Measurements from ENCODE around the gene SLC31A2. TPM values are rescaled to one million over a fixed set of nuclear protein-coding genes. Genes with fewer than 3 reads are reported as not detected.

The SLC31A2 gene
- total and polyA plus RNA-seq, 10 donors: 7.7 to 97.3 (median 43.2) TPM

GRCh38 chr9:113185271-113185670 is 34.5 kb downstream of the SLC31A2 start:
- WGBS, 5 donors: 76 to 93% (median 87%) methylated on average over 4 of the region's 4 CpGs
- intact Hi-C loops (cut with DNase I; ENCODE audit: low total_unique reads): no loop called here
- H3K4me3 ChIP-seq: no peak overlapping the region
- DNase-seq: no peak
- peaks cover 10 to 99% (median 90%) of the 10 kb centered on the region in 6 donors for H3K36me3 ChIP-seq
- TF ChIP-seq CTCF (IDR thresholded peaks at IDR 0.05 in 8 of 11, conservative IDR thresholded peaks at IDR 0.05 in 3 of 11) (no peak), POLR2A (IDR thresholded peaks at IDR 0.05) (no peak), POLR2AphosphoS5 (IDR thresholded peaks at IDR 0.05) (no peak)
- no peaks in the 10 kb centered on the region for H3K27me3 ChIP-seq (replicated peaks in 1 of 7)
- no peaks in the 10 kb centered on the region for H3K9me3 ChIP-seq
- H3K4me1 ChIP-seq: peaks cover 0 to 44% (median 9%) of the 10 kb centered on the region in 6 donors
- H3K27ac ChIP-seq: peak overlapping the region in 1 of 8 donors; percentile 21

- no peak for DNase-seq
Measured at GRCh38 chr9:113186137-113186755, 35.4 kb downstream of the SLC31A2 start.

GRCh38 chr9:113187929-113188595 is 37.3 kb downstream of the SLC31A2 start:
- 33 to 77% (median 48%) methylated on average over 9 of the region's 9 CpGs for WGBS, 5 donors
- H3K27me3 ChIP-seq (replicated peaks in 1 of 7): no peaks in the 10 kb centered on the region
- peaks cover 6 to 99% (median 87%) of the 10 kb centered on the region in 6 donors for H3K36me3 ChIP-seq
- H3K4me1 ChIP-seq: peaks cover 0 to 44% (median 9%) of the 10 kb centered on the region in 6 donors
- peak; percentile 79 for DNase-seq
- H3K9me3 ChIP-seq: no peaks in the 10 kb centered on the region
- TF ChIP-seq CTCF (IDR thresholded peaks at IDR 0.05 in 8 of 11, conservative IDR thresholded peaks at IDR 0.05 in 3 of 11): no peak
- TF ChIP-seq POLR2A (IDR thresholded peaks at IDR 0.05): no peak
- TF ChIP-seq POLR2AphosphoS5 (IDR thresholded peaks at IDR 0.05): peak in 2 of 3 donors; percentile 42 to 77
- H3K27ac ChIP-seq: peak overlapping the region; percentile 22 to 86 (median 68)
- intact Hi-C loops (cut with DNase I; ENCODE audit: low total_unique reads): no loop called here
- peak overlapping the region in 3 of 8 donors; percentile 12 to 45 (median 20) for H3K4me3 ChIP-seq

More at GRCh38 chr9:113186137-113186755, 35.4 kb downstream of the SLC31A2 start:
- no peak overlapping the region for H3K4me3 ChIP-seq
- H3K27me3 ChIP-seq (replicated peaks in 1 of 7): no peaks in the 10 kb centered on the region
- H3K4me1 ChIP-seq: peaks cover 0 to 44% (median 9%) of the 10 kb centered on the region in 6 donors
- 94 to 100% (median 97%) methylated on average over 7 of the region's 7 CpGs for WGBS, 5 donors
- intact Hi-C loops (cut with DNase I; ENCODE audit: low total_unique reads): no loop called here
- TF ChIP-seq POLR2A (IDR thresholded peaks at IDR 0.05) (no peak), POLR2AphosphoS5 (IDR thresholded peaks at IDR 0.05) (peak in 1 of 3 donors; percentile 8)
- H3K9me3 ChIP-seq: no peaks in the 10 kb centered on the region
- H3K36me3 ChIP-seq: peaks cover 10 to 99% (median 92%) of the 10 kb centered on the region in 6 donors
- peak overlapping the region in 1 of 8 donors; percentile 86 for H3K27ac ChIP-seq

GRCh38 chr9:113192455-113192854 is 41.6 kb downstream of the SLC31A2 start:
- WGBS, 5 donors: 45 to 96% (median 71%) methylated on average over 2 of the region's 2 CpGs
- H3K36me3 ChIP-seq: peaks cover 3 to 99% (median 70%) of the 10 kb centered on the region in 6 donors
- no peak overlapping the region for H3K4me3 ChIP-seq
- H3K27me3 ChIP-seq (replicated peaks in 1 of 7): no peaks in the 10 kb centered on the region
- DNase-seq: no peak
- intact Hi-C loops (cut with DNase I; ENCODE audit: low total_unique reads): no loop called here
- H3K27ac ChIP-seq: no peak overlapping the region
- no peaks in the 10 kb centered on the region for H3K9me3 ChIP-seq
- TF ChIP-seq CTCF (IDR thresholded peaks at IDR 0.05 in 8 of 11, conservative IDR thresholded peaks at IDR 0.05 in 3 of 11) (no peak), POLR2AphosphoS5 (IDR thresholded peaks at IDR 0.05) (no peak), POLR2A (IDR thresholded peaks at IDR 0.05) (no peak)
- H3K4me1 ChIP-seq: peaks cover 0 to 25% (median 9%) of the 10 kb centered on the region in 6 donors
